ENCODE results near the gene TUBB4B.
A peak's percentile ranks its signal among the peaks of the same experiment; 100 is the strongest.
"Not testable (repeated sequence)": the region's sequence is repeated elsewhere in the genome, so short reads cannot be mapped to it uniquely, and the experiment has no call there.

Gene TUBB4B

GRCh38 chr9:137250329-137251193, 9.5 kb downstream of the TUBB4B start:
- no peak for DNase-seq (ENCODE audit: extremely low read depth in 1 of 2, low read depth in 1 of 2)

- no peak for DNase-seq (ENCODE audit: extremely low read depth in 1 of 2, low read depth in 1 of 2)
Observed at GRCh38 chr9:137251194-137251461, 10.0 kb downstream of the TUBB4B start, which contains the start of gene STPG3. TSS of gene STPG3 (plus strand) at chr9:137251286. CDS start at chr9:137251287, 1 bp downstream.

DNA sequence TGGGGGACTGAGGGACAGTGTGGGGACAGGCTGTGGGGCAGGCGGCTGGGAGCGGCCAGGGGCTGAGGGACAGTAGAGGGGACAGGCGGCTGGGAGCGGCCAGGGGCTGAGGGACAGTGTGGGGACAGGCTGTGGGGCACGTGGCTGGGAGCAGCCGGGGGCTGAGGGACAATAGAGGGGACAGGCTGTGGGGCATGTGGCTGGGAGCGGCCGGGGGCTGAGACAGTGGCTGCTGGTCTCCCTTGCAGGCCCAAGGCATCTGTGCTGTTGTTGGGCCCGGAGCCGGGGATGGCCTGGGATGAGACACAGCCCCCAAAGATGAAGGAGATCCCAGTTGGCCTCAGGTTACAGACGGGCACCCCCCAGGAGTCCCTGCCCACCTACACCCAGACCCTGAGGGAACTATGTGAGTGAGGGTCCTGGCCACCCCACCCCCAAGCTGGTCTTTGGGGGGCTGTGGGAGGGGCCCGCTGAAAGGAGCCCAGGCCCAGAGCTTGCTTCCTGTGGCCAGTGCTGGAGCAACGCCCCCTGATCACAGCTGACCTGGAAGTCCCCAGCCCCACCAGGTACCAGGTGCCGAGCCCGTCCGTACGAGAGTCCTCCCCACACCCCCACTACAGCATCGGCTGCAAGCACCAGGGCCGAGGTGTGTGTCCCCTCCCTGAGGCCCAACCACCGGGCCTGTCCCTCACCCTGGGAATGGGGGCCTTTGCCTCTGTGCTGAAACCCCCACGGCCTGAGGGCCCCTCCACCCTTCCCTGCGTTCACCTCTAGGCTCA, 10.6 kb downstream of the TUBB4B start:
- no peak for DNase-seq (ENCODE audit: extremely low read depth in 1 of 2, low read depth in 1 of 2)

DNA sequence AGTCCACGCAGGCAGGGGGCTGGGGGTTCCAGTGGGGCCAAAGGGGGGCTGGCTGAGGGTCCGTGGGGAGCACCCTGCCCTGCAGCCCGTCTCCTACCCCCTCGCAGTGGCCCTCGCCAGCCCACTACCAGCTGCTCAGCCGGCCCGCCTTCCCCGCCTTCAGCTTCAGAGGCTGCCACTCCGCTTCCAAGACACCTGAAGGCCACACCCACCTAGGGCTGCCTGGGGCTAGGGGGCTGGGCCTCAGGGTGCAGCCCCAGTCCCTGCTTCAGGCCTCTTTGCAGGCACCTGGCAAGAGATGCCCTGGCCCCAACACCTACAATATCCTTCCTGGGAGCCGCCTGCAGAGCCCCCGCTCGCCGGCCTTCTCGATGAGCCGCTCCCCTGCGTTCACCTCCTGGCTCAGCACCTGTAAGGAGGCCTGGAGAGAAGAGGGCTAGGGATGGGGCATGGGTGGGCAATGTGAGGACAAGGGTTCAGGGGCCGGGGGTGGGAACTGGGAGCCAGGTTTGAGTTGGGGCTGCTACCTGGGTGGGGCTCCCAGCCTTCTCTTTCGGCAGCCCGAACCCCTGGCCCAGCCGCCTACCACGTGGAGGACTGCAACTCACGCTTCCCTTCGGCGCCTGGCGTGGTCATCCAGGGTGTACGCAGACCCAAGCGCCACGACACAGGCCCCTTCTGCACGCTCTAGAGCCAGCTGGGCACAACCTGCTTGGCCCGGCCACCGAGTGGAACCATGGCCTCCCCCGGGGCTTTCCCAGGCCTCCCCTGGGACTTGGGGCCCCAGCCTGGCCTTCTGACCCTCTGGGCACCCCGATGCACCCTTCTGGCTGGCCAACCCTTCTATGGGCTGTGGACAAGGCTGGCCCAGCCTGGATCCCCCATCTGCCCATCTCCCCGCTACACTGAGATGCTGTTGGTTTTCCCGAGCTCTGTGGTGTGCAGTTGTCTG, 11.7 kb downstream of the TUBB4B start:
- DNase-seq (ENCODE audit: extremely low read depth in 1 of 2, low read depth in 1 of 2), result no peak

GRCh38 chr9:137253717-137254623, 12.9 kb downstream of the TUBB4B start:
- no peak for DNase-seq (ENCODE audit: extremely low read depth in 1 of 2, low read depth in 1 of 2)

DNA sequence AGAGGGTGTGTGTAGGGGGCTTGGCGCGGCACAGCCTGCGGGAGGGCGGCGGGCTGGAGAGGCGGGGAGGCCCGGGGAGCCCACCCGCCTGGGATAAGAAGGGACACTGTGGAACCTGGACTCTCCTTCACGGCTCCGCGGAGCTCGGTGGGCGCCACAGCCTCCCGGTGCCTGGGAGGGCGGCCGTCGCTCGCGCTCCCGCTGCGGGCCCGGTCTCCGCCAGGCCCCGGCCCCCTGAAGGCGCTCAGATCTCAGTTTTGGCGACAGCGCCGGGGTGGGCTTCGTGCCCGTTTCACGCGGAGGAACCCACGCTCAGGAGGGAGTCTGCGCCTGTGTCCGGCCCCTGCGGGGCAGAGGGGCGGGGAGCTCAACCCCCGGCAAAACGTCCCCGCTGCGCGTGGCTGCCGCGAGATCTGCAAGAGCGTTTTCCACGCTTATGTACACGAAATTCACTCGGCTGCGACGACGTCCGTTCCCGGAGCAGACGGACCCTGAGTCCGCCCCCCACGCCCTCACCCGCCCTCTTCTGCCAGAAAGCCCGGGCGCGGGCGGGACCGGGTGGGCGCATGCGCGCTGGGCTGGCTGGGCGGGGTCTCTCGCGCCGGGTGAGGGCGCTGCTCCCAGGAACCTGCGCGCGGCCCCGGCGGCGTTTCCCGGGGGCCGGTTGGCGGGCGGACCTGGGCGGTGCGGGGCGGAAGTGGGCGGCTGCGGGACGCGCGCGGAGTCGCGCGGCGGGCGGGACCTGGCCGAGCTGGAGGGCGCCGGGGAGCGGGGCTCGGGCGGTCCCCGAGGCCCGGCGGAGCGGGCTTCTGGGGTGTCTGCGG, 13.7 kb downstream of the TUBB4B start, which contains the start of gene NELFB:
TSS of gene NELFB (plus strand) at position 704 of the 824 bp plus-strand sequence.
- DNase-seq (ENCODE audit: extremely low read depth in 1 of 2, low read depth in 1 of 2), result peak; percentile 80 to 99

DNA sequence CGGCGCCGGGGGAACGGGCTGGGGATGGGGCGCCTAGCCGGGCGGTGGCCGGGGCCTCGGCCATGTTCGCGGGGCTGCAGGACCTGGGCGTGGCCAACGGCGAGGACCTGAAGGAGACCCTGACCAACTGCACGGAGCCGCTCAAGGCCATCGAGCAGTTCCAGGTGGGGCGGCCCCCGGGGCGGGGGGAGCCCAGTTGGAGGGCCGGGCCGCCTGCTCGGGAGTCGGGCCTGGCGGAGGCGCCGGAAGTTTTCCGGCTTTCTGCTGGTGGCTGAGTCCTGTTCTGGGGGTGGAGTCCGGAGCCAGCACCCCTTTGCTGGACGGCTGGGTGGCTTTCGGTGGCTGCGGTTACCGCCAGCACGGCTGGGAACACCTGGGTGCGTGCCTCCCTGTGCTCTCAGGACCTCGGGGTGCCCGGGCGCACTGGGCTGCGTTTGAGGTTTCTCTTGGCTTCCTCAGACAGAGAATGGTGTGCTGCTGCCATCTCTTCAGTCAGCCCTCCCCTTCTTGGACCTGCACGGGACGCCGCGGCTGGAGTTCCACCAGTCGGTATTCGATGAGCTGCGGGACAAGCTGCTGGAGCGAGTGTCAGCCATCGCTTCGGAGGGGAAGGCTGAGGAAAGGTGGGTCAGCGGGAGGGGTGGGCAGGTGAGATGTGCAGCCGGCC, 14.5 kb downstream of the TUBB4B start:
- DNase-seq (ENCODE audit: extremely low read depth in 1 of 2, low read depth in 1 of 2), result no peak

- DNase-seq (ENCODE audit: extremely low read depth in 1 of 2, low read depth in 1 of 2), result no peak
Observed at GRCh38 chr9:137256362-137256761, 15.3 kb downstream of the TUBB4B start.

DNA sequence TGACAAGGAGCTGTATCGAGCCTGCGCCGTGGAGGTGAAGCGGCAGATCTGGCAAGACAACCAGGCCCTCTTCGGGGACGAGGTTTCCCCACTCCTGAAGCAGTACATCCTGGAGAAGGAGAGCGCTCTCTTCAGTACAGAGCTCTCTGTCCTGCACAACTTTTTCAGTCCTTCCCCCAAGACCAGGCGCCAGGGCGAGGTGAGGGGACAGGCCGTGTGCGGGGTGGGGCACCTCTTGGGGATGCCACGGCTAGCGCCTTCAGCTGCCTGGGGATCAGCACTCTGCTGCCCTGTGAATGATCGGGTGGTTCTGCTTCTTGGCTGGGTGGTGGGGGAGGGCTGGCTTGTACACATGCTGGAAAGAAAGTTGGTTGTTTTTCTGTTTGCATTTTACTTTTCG, 15.8 kb downstream of the TUBB4B start:
- DNase-seq (ENCODE audit: extremely low read depth in 1 of 2, low read depth in 1 of 2), result no peak

GRCh38 chr9:137262173-137262908, 21.3 kb downstream of the TUBB4B start:
- DNase-seq (ENCODE audit: extremely low read depth in 1 of 2, low read depth in 1 of 2), result not testable (repeated sequence)

GRCh38 chr9:137262909-137263285, 21.8 kb downstream of the TUBB4B start:
- no peak for DNase-seq (ENCODE audit: extremely low read depth in 1 of 2, low read depth in 1 of 2)

- no peak for DNase-seq (ENCODE audit: extremely low read depth in 1 of 2, low read depth in 1 of 2)
Observed at GRCh38 chr9:137263506-137263905, 22.4 kb downstream of the TUBB4B start.

GRCh38 chr9:137264067-137264466, 23.0 kb downstream of the TUBB4B start:
- DNase-seq (ENCODE audit: extremely low read depth in 1 of 2, low read depth in 1 of 2), result no peak

GRCh38 chr9:137265496-137266161, 24.5 kb downstream of the TUBB4B start:
- DNase-seq (ENCODE audit: extremely low read depth in 1 of 2, low read depth in 1 of 2), result no peak

DNA sequence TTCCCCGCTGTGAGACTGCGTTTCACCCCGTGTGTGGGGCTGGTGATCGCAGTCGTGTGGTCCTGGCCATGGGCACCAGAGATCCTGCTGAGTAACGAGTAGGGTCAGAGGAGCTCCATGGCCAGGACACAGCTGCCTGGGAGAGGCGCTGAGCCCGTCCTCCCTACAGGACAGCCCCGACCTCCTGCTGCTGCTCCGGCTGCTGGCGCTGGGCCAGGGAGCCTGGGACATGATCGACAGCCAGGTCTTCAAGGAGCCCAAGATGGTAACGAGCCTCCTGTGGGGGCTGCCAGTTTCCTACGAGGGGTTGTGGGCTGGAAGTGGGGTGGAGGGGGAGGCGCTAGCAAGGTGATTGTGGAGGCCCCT, 25.1 kb downstream of the TUBB4B start:
- no peak for DNase-seq (ENCODE audit: extremely low read depth in 1 of 2, low read depth in 1 of 2)

DNA sequence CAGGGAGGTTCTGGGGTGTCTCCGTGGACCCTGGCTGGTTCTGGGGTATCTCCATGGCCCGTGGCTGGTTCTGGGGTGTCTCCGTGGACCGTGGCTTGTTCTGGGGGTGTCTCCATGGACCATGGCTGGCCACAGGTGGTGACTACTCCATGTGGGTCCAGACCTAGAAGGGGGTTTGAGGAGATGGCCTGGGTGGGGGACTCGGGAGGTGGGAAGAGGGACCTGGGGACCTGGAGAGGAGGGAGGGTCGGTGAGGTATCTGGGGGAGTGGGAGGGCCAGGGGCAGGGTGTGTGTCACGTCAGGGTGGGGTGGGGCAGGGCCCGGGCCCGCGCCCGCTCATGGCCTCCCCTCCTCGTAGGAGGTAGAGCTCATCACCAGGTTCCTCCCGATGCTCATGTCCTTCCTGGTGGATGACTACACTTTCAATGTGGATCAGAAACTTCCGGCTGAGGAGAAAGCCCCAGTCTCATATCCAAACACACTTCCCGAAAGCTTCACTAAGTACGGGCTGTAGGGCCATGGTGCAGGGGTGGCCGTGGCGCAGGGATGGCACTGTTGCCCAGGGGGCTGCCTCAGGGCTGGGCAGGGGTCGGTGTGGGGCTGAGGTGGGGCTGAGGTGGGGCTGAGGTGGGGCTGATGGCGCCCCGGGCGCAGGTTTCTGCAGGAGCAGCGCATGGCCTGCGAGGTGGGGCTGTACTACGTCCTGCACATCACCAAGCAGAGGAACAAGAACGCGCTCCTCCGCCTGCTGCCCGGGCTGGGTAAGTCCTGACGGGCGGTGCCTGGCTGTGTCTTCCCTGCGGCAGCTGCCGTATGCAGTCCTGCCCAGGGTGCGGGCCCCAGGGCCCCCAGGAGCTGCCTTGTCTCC, 25.7 kb downstream of the TUBB4B start:
- no peak for DNase-seq (ENCODE audit: extremely low read depth in 1 of 2, low read depth in 1 of 2)

Data from activated CD8-positive, alpha-beta memory T cell treated with anti-CD3 and anti-CD28 coated beads for 1 hour (primary cell).